ENCODE results near the gene LMF1.

DNA sequence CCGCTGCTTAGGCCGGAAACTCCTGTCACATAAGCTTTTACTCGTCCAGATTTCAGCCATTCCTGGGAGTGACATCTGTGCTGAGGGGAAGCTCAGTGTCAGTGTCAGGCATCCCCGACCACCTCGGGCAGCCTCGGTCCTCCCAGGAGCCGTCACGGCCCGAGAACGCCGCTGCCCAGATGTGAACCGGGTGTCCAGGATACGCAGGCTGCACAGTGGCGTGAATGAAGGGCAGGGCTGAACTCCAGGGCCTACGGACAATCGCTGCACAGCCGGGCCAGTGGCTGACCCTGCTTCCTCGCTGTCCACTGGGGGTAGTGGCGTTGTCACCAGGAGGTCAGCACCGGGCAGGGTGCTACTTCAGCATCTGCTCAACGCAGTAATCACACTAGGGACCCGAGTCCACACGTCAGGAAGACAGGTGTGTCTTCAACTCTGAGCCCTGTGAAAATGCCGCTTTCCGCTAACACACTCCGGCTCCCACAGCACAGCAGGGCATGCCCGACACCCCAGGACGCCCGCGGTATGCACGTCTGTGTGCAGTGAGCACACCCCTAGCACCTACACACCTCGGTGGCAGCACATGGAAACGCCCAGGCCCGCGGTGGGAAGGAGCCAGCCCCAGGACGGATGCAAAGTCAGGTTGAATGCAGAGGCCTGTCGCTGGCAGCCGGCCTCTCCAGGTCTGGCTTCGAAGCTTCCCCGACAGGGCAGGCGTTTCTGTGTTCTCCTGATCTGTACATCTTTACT lies 3.1 kb downstream of the LMF1 start:
- no peak for TF ChIP-seq POLR2A (IDR thresholded peaks at IDR 0.05)
- TF ChIP-seq, protein P1, sequence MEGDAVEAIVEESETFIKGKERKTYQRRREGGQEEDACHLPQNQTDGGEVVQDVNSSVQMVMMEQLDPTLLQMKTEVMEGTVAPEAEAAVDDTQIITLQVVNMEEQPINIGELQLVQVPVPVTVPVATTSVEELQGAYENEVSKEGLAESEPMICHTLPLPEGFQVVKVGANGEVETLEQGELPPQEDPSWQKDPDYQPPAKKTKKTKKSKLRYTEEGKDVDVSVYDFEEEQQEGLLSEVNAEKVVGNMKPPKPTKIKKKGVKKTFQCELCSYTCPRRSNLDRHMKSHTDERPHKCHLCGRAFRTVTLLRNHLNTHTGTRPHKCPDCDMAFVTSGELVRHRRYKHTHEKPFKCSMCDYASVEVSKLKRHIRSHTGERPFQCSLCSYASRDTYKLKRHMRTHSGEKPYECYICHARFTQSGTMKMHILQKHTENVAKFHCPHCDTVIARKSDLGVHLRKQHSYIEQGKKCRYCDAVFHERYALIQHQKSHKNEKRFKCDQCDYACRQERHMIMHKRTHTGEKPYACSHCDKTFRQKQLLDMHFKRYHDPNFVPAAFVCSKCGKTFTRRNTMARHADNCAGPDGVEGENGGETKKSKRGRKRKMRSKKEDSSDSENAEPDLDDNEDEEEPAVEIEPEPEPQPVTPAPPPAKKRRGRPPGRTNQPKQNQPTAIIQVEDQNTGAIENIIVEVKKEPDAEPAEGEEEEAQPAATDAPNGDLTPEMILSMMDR (IDR thresholded peaks at IDR 0.05): no peak
